GM10248 (cell line): ENCODE data around the gene HERC4.

Source experiments
- CTCF ChIA-PET: fragments of 300-600 bp; sonication (Branson Sonifier 250); formaldehyde crosslinking; extraction: SDS; loops from one replicate; lab custom pipeline; 2021; ENCODE audit warnings: antibody characterized with exemption; lab: Yijun Ruan, JAX
- POLR2A ChIA-PET: fragments of 350-650 bp; sonication (Branson Sonifier 250); formaldehyde crosslinking; extraction: SDS; loops from one replicate; lab custom pipeline; 2020; ENCODE audit warnings: antibody characterized with exemption; lab: Yijun Ruan, JAX
- DNase-seq: peaks from one replicate; pipeline ENCODE4 v3.0.0; 2012; ENCODE audit errors: extremely low spot score
- CTCF ChIP-seq: IDR thresholded peaks from 2 replicates; pipeline ENCODE4 v1.5.1; 2012; ENCODE audit warnings: mild to moderate bottlenecking, low read depth; ENCODE audit errors: extremely low read depth, missing control alignments, control extremely low read depth

Gene HERC4

GRCh38 chr10:67925449-67926005, 149.6 kb downstream of the HERC4 start:
- ChIA-PET CTCF (no interaction called here), POLR2A (no interaction called here)
- no peak for DNase-seq
- TF ChIP-seq CTCF, result no peak

- POLR2A ChIA-PET, result no interaction called here
- TF ChIP-seq CTCF, result no peak
- CTCF ChIA-PET, result interaction anchor here (1.3 kb wide), 1 partner anchor 13 kb away, joined by 4 read pairs; no protein-coding TSS in a partner anchor
- no peak for DNase-seq
Observed at GRCh38 chr10:67924136-67924535, 150.9 kb downstream of the HERC4 start.

- CTCF ChIA-PET, result interaction anchor here (1.3 kb wide), 1 partner anchor 12 kb away, joined by 4 read pairs; no protein-coding TSS in a partner anchor
- DNase-seq, result no peak
- POLR2A ChIA-PET, result no interaction called here
- no peak for TF ChIP-seq CTCF
Observed at GRCh38 chr10:67923551-67923950, 151.5 kb downstream of the HERC4 start.

- CTCF ChIA-PET, result interaction anchor here (1.1 to 2.4 kb wide), 3 partner anchors 11 to 66 kb away, joined by 3 to 10 read pairs (median 6); no protein-coding TSS in a partner anchor
- no peak for TF ChIP-seq CTCF
Observed at GRCh38 chr10:67921065-67921464, 154.0 kb downstream of the HERC4 start.

GRCh38 chr10:67917679-67918078, 157.4 kb downstream of the HERC4 start:
- POLR2A ChIA-PET, result no interaction called here
- CTCF ChIA-PET, result interaction anchor here (0.6 kb wide), 1 partner anchor 10 kb away, joined by 4 read pairs; no protein-coding TSS in a partner anchor
- TF ChIP-seq CTCF, result no peak
- no peak for DNase-seq

More at GRCh38 chr10:67921065-67921464, 154.0 kb downstream of the HERC4 start:
- POLR2A ChIA-PET, result no interaction called here
- DNase-seq, result no peak

- CTCF ChIA-PET, result no interaction called here
- POLR2A ChIA-PET, result no interaction called here
- DNase-seq, result no peak
- no peak for TF ChIP-seq CTCF
Observed at GRCh38 chr10:67917169-67917568, 157.9 kb downstream of the HERC4 start.
